H9 (cell line): Measurements from ENCODE around the gene TPP2. TPM values are rescaled to one million over a fixed set of nuclear protein-coding genes. Genes with fewer than 3 reads are reported as not detected.

Experiments used
- DNase-seq: peaks from one replicate; pipeline ENCODE4 v3.0.0-alpha.2; 2017
- H2AFZ ChIP-seq: one replicate; pipeline ENCODE4 v1.6.1; 2013; ENCODE audit warnings: mild to moderate bottlenecking, low read length, control low read depth, moderate library complexity
- H2AK5ac ChIP-seq: 2 replicates; pipeline ENCODE4 v1.6.1; 2013; ENCODE audit warnings: low read length, control low read depth, mixed read lengths; ENCODE audit not compliant: insufficient read length
- H2BK120ac ChIP-seq: one replicate; pipeline ENCODE4 v1.6.1; 2013; ENCODE audit warnings: low read depth, mild to moderate bottlenecking, low read length, control low read depth, inconsistent platforms; ENCODE audit not compliant: poor library complexity, severe bottlenecking
- H2BK12ac ChIP-seq: 2 replicates; pipeline ENCODE4 v1.6.1; 2013; ENCODE audit warnings: low read length, control low read depth, mixed read lengths, low read depth; ENCODE audit not compliant: insufficient read length
- H2BK15ac ChIP-seq: 2 replicates; pipeline ENCODE4 v1.6.1; 2013; ENCODE audit warnings: low read depth, low read length, control low read depth
- H2BK20ac ChIP-seq: one replicate; pipeline ENCODE4 v1.6.1; 2013; ENCODE audit warnings: low read depth, mild to moderate bottlenecking, low read length, control low read depth, inconsistent platforms; ENCODE audit not compliant: poor library complexity, severe bottlenecking
- H2BK5ac ChIP-seq: 2 replicates; pipeline ENCODE4 v1.6.1; 2013; ENCODE audit warnings: low read length, control low read depth, mixed read lengths; ENCODE audit not compliant: insufficient read length
- H3K14ac ChIP-seq: 2 replicates; pipeline ENCODE4 v1.6.1; 2013; ENCODE audit warnings: low read length, control low read depth; ENCODE audit not compliant: insufficient read depth
- H3K18ac ChIP-seq: 2 replicates; pipeline ENCODE4 v1.6.1; 2013; ENCODE audit warnings: low read depth, mild to moderate bottlenecking, mixed read lengths, low read length, control low read depth; ENCODE audit not compliant: insufficient read length
- H3K23ac ChIP-seq: 2 replicates; pipeline ENCODE4 v1.6.1; 2013; ENCODE audit warnings: low read length, control low read depth, mixed read lengths, low read depth; ENCODE audit not compliant: insufficient read length
- H3K23me2 ChIP-seq: 2 replicates; pipeline ENCODE4 v1.6.1; 2013; ENCODE audit warnings: low read depth, mild to moderate bottlenecking, mixed read lengths, low read length, control low read depth; ENCODE audit not compliant: insufficient read length, poor library complexity, severe bottlenecking
- H3K27ac ChIP-seq: 2 replicates; pipeline ENCODE4 v1.5.1; 2013; ENCODE audit warnings: low read length, control low read depth, mixed read lengths, low read depth; ENCODE audit not compliant: insufficient read length
- H3K27me3 ChIP-seq: 2 replicates; pipeline ENCODE4 v1.6.1; 2013; ENCODE audit warnings: low read length, control low read depth, inconsistent platforms; ENCODE audit not compliant: insufficient read depth
- H3K4ac ChIP-seq: 2 replicates; pipeline ENCODE4 v1.6.1; 2013; ENCODE audit warnings: low read depth, mild to moderate bottlenecking, control low read depth, inconsistent platforms, low read length, moderate library complexity
- H3K4me1 ChIP-seq: 2 replicates; pipeline ENCODE4 v1.6.1; 2013; ENCODE audit warnings: low read length, control low read depth, inconsistent platforms; ENCODE audit not compliant: insufficient read depth
- H3K4me2 ChIP-seq: 2 replicates; pipeline ENCODE4 v1.6.1; 2013; ENCODE audit warnings: low read length, control low read depth, mixed read lengths; ENCODE audit not compliant: insufficient read length, insufficient read depth
- H3K56ac ChIP-seq: 2 replicates; pipeline ENCODE4 v1.6.1; 2013; ENCODE audit warnings: low read depth, mild to moderate bottlenecking, mixed read lengths, low read length, control low read depth; ENCODE audit not compliant: insufficient read length
- H3K79me1 ChIP-seq: 2 replicates; pipeline ENCODE4 v1.6.1; 2013; ENCODE audit warnings: low read depth, mild to moderate bottlenecking, moderate library complexity, low read length, control low read depth, inconsistent platforms; ENCODE audit not compliant: insufficient read depth, poor library complexity, severe bottlenecking
- H3K79me2 ChIP-seq: 2 replicates; pipeline ENCODE4 v1.6.1; 2013; ENCODE audit warnings: low read length, control low read depth, inconsistent platforms; ENCODE audit not compliant: insufficient read depth
- H3K9ac ChIP-seq: 2 replicates; pipeline ENCODE4 v1.6.1; 2013; ENCODE audit warnings: low read length, control low read depth, mixed read lengths; ENCODE audit not compliant: insufficient read length; ENCODE audit errors: extremely low read depth
- H3K9me3 ChIP-seq: one replicate; pipeline ENCODE4 v1.6.1; 2013; ENCODE audit warnings: low read depth, low read length, inconsistent platforms; ENCODE audit not compliant: control insufficient read depth
- H3T11ph ChIP-seq: one replicate; pipeline ENCODE4 v1.6.1; 2013; ENCODE audit warnings: mild to moderate bottlenecking, low read length, control low read depth, inconsistent platforms
- H4K20me1 ChIP-seq: one replicate; pipeline ENCODE4 v1.6.1; 2013; ENCODE audit not compliant: control insufficient read depth, insufficient read length, insufficient read depth
- H4K5ac ChIP-seq: 2 replicates; pipeline ENCODE4 v1.6.1; 2013; ENCODE audit warnings: low read depth, mild to moderate bottlenecking, mixed read lengths, low read length, control low read depth; ENCODE audit not compliant: insufficient read length
- H4K8ac ChIP-seq: replicated peaks from 2 replicates; pipeline ENCODE4 v1.6.1; 2013; ENCODE audit warnings: low read length, control low read depth, mixed read lengths, low read depth; ENCODE audit not compliant: insufficient read length
- H4K91ac ChIP-seq: 2 replicates; pipeline ENCODE4 v1.6.1; 2013; ENCODE audit warnings: low read depth, mild to moderate bottlenecking, moderate library complexity, mixed read lengths, low read length, control low read depth; ENCODE audit not compliant: insufficient read length
- H3K27ac Mint-ChIP-seq, 3 experiments: 2 replicates in 2 of 3; 3 replicates in 1 of 3; pipeline ENCODE4 v1.8.0; 2020 to 2021; ENCODE audit warnings: mixed read lengths in 3 of 3, mild to moderate bottlenecking in 1 of 3, moderate library complexity in 1 of 3
- H3K27me3 Mint-ChIP-seq: 2 replicates; pipeline ENCODE4 v1.8.0; 2021; ENCODE audit warnings: low read depth, mild to moderate bottlenecking, moderate library complexity, mixed read lengths
- H3K36me3 Mint-ChIP-seq, 3 experiments: 2 replicates in 2 of 3; 3 replicates in 1 of 3; pipeline ENCODE4 v1.8.0; 2020 to 2021; ENCODE audit warnings: low read depth in 3 of 3, mixed read lengths in 3 of 3; ENCODE audit not compliant: insufficient read depth in 1 of 3
- H3K4me1 Mint-ChIP-seq, 2 experiments: 2 replicates each; pipeline ENCODE4 v1.8.0; 2020; ENCODE audit warnings: mixed read lengths in 2 of 2
- H3K4me3 Mint-ChIP-seq, 2 experiments: 2 replicates in 1 of 2; 3 replicates in 1 of 2; pipeline ENCODE4 v1.8.0; 2020 to 2021; ENCODE audit warnings: mild to moderate bottlenecking in 2 of 2, mixed read lengths in 2 of 2, moderate library complexity in 1 of 2
- H3K9me3 Mint-ChIP-seq, 2 experiments: 2 replicates in 1 of 2; 3 replicates in 1 of 2; pipeline ENCODE4 v1.8.0; 2020; ENCODE audit warnings: mild to moderate bottlenecking in 2 of 2, mixed read lengths in 2 of 2, moderate library complexity in 1 of 2
- WGBS: extraction: QIAGEN DNeasy Blood & Tissue Kit; methylation state at CpG from one replicate; pipeline ENCODE4 v1.1.7; 2013; ENCODE audit warnings: missing lambda C conversion rate, low lambda C conversion rate, mixed read lengths; ENCODE audit not compliant: insufficient read length; ENCODE audit errors: extremely low coverage; 5-methylcytosine and 5-hydroxymethylcytosine counted together
- total RNA-seq: library from RNA; stranded (reverse); gene quantifications from 2 replicates; pipeline ENCODE4 v1.2.1, GENCODE V29; 2021
- TF ChIP-seq, protein P1 (sequence below): fragments of 200-600 bp; sonication (generic); conservative IDR thresholded peaks from 3 replicates; pipeline ENCODE4 v1.8.0; 2021; ENCODE audit warnings: antibody characterized with exemption, mild to moderate bottlenecking

Gene TPP2
- total RNA-seq, 1 experiment from 2014 or later: 63.5 TPM

DNA sequence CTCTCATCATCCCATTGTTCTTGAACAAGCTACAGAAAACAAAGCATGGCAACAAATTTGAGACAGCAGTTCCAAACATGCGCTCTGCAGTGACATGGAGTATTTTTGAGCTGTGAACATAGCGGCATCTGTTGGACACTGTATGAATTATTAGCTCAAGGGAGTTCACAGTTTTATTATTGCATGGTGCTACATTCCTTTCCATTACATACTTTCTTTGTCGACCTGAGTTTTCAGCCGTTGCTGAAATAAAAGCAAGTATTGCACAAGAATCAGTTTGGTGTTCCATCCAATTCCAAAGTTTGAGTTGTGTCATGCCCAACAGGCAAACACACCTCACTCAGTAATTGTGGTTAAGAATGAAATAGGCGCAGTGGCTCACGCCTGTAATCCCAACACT lies 128.1 kb downstream of the TPP2 start:
- DNase-seq: no peak
- no peak overlapping the region for H3K27ac Mint-ChIP-seq
- H2BK120ac ChIP-seq: no peak overlapping the region

More for the DNA sequence above, 128.1 kb downstream of the TPP2 start:
- Histone ChIP-seq H3K4me2 (no peak overlapping the region), H4K5ac (no peak overlapping the region), H3K27ac (no peak overlapping the region), H3T11ph (no peak overlapping the region), H2AK5ac (no peak overlapping the region), H3K9me3 (no peaks in the 10 kb centered on the region), H2BK12ac (no peak overlapping the region), H3K18ac (no peak overlapping the region), H3K14ac (no peak overlapping the region), H3K4me1 (no peaks in the 10 kb centered on the region), H3K4ac (no peak overlapping the region), H3K79me1 (no peaks in the 10 kb centered on the region), H2AFZ (no peak overlapping the region), H3K79me2 (no peaks in the 10 kb centered on the region), H3K23ac (no peak overlapping the region), H2BK15ac (no peak overlapping the region), H2BK20ac (no peak overlapping the region), H3K56ac (no peak overlapping the region), H4K8ac (no peak overlapping the region), H3K23me2 (no peaks in the 10 kb centered on the region), H4K20me1 (no peaks in the 10 kb centered on the region), H2BK5ac (no peak overlapping the region), H3K27me3 (no peaks in the 10 kb centered on the region), H4K91ac (no peak overlapping the region), H3K9ac (no peak overlapping the region)
- H3K27me3 Mint-ChIP-seq: no peaks in the 10 kb centered on the region
- no peak overlapping the region for H3K4me3 Mint-ChIP-seq
- no peaks in the 10 kb centered on the region; a peak in 1 of 5 replicates for H3K9me3 Mint-ChIP-seq
- TF ChIP-seq, protein P1, sequence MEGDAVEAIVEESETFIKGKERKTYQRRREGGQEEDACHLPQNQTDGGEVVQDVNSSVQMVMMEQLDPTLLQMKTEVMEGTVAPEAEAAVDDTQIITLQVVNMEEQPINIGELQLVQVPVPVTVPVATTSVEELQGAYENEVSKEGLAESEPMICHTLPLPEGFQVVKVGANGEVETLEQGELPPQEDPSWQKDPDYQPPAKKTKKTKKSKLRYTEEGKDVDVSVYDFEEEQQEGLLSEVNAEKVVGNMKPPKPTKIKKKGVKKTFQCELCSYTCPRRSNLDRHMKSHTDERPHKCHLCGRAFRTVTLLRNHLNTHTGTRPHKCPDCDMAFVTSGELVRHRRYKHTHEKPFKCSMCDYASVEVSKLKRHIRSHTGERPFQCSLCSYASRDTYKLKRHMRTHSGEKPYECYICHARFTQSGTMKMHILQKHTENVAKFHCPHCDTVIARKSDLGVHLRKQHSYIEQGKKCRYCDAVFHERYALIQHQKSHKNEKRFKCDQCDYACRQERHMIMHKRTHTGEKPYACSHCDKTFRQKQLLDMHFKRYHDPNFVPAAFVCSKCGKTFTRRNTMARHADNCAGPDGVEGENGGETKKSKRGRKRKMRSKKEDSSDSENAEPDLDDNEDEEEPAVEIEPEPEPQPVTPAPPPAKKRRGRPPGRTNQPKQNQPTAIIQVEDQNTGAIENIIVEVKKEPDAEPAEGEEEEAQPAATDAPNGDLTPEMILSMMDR: no peak
- no peaks in the 10 kb centered on the region for H3K36me3 Mint-ChIP-seq
- no CpG with 5 or more reads among the region's 6 CpGs for WGBS
- no peaks in the 10 kb centered on the region for H3K4me1 Mint-ChIP-seq
